Activated CD8-positive, alpha-beta memory T cell treated with anti-CD3 and anti-CD28 coated beads, Interleukin-2, amount 50 U/mL, for 1 hour (primary cell): ENCODE data around the gene DLK2.
"Not testable (repeated sequence)": the region's sequence is repeated elsewhere in the genome, so short reads cannot be mapped to it uniquely, and the experiment has no call there.

ENCODE experiments used
- DNase-seq: peaks from one replicate; pipeline ENCODE4 v3.0.0-alpha.2; 2020; ENCODE audit errors: extremely low read depth

Gene DLK2, protein sequence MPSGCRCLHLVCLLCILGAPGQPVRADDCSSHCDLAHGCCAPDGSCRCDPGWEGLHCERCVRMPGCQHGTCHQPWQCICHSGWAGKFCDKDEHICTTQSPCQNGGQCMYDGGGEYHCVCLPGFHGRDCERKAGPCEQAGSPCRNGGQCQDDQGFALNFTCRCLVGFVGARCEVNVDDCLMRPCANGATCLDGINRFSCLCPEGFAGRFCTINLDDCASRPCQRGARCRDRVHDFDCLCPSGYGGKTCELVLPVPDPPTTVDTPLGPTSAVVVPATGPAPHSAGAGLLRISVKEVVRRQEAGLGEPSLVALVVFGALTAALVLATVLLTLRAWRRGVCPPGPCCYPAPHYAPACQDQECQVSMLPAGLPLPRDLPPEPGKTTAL

GRCh38 chr6:43455531-43456428 lies at the start of gene DLK2:
TSS of gene DLK2 (minus strand) at chr6:43455548. CDS start at chr6:43454825, 723 bp downstream.
- DNase-seq, result no peak

GRCh38 chr6:43503443-43503842 lies 48.1 kb upstream of the DLK2 start:
- no peak for DNase-seq

- no peak for DNase-seq
Observed at GRCh38 chr6:43502666-43503065, 47.3 kb upstream of the DLK2 start.

- no peak for DNase-seq
Observed at GRCh38 chr6:43500921-43501320, 45.6 kb upstream of the DLK2 start.

- DNase-seq, result no peak
Observed at GRCh38 chr6:43499028-43499815, 43.9 kb upstream of the DLK2 start.

- DNase-seq, result not testable (repeated sequence)
Observed at GRCh38 chr6:43498291-43498690, 42.9 kb upstream of the DLK2 start.

DNA sequence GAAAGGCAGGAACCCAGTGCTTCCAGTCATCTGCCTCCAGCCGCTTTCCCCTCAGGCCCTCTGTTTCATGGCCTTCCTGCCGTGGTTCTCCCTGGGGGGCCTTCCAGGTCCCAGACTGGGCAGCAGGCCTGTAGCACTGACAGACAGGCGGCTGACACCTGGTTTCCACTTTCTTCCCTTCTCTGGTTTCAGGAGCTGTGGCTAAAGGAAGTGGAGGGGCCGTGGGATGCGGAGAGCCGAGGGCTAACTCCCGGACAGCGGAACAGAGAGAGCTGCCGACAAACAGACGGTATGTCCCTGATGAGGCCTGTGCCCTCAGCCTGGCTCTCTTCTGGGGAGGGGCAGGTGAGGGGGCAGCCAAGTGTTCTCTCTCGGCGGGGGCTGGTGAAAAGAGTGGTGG lies 42.3 kb upstream of the DLK2 start:
- no peak for DNase-seq

DNA sequence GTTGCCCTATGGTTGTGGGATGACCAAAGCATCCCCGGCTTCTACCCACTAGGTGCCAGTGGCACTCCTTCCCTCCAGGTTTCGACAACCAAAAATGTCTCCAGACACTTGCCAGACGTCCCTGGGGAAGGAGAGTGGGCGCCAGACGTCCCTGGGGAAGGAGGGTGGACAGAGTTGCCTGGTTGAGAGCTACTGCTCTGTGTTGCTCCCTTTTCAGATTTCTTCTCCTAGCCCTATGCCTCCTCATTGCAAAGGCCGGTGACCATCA lies 41.7 kb upstream of the DLK2 start:
- no peak for DNase-seq

- no peak for DNase-seq
Observed at GRCh38 chr6:43496370-43497128, 41.2 kb upstream of the DLK2 start.

- no peak for DNase-seq
Observed at GRCh38 chr6:43495409-43495941, 40.1 kb upstream of the DLK2 start.

DNA sequence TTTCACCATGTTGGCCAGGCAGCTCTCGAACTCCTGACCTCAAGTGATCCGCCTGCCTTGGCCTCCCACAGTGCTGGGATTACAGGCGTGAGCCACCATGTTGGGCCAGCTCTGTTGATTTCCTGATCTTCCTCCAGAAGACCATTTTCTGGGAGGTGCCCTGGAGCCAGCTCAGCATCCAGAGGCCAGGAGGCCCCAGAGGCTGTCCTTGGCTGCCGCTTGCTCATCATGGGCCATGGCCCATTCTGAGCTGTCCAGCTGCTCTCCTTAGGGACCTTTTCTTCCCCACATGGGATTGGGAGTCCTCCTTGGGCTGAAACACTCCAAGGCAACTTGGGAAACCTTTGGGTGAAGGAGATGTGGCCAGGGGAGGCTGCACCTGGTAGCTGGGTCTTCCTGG lies 39.4 kb upstream of the DLK2 start:
- no peak for DNase-seq

DNA sequence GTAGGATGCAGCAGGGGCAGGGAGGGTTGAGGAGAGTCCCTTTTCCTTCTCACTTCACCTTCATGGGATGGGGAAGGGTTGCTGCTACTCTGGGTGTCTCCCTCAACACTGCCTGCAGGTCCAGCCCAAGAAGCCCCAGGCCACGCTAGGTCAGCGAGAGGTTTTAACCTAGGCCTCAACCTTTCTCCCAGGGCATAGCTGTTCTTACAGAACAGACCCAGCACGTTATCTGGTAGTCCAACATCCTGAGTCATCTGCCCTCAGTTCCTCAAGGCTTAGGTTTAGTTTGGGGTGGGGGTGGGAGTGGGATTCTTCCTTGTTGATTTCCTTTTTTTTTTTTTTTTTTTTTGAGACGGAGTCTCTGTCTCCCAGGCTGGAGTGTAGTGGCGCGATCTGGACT lies 39.0 kb upstream of the DLK2 start:
- DNase-seq, result no peak

GRCh38 chr6:43493833-43494232 lies 38.5 kb upstream of the DLK2 start:
- DNase-seq, result no peak

DNA sequence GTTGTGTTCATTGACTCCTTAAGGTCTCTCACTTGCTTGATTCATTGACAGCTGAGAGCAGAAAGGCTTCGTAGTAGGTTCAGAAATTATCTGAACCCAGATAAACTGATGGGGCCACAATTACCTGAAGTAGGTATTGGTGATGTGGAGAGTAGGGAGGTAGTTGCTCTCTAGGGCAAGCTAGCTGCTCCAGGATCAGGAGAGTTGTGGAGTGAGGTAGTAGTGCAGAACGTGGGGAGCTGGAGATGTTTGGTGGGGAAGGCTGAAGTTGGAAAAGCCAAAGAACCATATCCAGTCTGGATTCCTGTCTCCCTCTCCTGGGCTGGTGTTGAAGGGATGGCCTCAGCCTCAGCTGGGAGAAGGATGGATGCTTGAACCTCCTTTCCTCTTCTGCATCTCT lies 37.9 kb upstream of the DLK2 start:
- DNase-seq, result no peak

GRCh38 chr6:43492673-43493072 lies 37.3 kb upstream of the DLK2 start:
- no peak for DNase-seq

GRCh38 chr6:43491750-43492661 lies 36.7 kb upstream of the DLK2 start:
- DNase-seq, result no peak

DNA sequence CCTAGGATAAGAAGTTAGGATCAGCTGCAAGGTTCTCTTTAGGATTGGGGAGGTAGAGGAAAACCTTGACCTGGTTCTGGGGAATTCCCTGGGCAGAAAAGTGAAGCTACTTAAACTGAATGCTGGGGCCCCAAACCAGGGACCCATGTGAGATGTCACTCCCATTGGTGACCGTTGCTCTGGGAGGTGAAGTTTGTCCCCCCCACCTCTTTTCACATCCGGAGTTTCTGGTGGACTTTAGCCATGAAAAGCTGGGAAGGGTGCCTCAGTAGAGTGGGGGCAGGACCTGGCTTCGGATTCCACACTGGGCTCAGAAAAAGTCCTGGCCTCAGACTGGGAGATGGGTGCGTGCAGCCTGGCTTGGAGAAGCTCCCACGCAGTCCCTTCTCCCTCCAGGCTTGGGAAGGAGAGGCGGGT lies 35.2 kb upstream of the DLK2 start:
- no peak for DNase-seq

- DNase-seq, result no peak
Observed at GRCh38 chr6:43489277-43490072, 34.1 kb upstream of the DLK2 start.

GRCh38 chr6:43488667-43489276 lies 33.4 kb upstream of the DLK2 start:
- no peak for DNase-seq
